DMS79 treated with DMSO at 0.1 percent for 48 hours (cell line): ENCODE data around the gene ZNF729.
"Not testable (repeated sequence)": the region's sequence is repeated elsewhere in the genome, so short reads cannot be mapped to it uniquely, and the experiment has no call there.

Source experiments
- DNase-seq: peaks from one replicate; lab custom pipeline; 2025; lab: John Stamatoyannopoulos, UW

ZNF729 gene

DNA sequence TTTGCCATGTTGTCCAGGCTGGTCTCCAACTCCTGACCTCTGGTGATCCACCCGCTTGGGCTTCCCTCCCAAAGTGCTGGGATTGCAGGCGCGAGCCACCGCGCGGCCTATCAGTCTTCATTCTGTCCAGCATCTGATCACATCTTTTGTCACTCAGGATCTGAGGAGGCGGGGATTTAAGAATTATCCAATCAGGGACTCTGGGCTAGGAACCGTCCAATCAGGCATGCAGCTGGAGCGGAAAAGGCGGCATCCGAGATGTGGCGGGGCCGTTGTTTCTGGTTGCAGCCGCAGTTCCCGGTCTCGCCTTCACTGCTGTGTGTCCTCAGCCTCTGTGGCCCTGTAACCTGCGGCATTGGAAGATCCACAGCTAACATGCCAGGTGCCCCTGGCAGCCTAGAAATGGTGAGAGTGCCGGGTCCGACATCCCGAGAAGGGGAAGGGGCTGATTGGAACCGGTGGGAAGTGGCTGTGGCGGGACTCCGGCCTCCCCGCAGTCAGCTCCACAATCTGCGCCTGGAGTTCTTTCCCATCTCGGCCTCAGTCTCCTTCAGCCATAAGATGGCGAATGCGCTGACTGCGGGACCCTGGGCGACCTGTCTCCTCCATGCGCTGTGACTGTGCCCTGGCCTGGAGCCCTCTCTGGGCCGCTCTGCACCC, at the start of gene ZNF729:
ZNF729 (plus strand) TSS at position 291 of the 660 bp plus-strand sequence; CDS start at position 376, 85 bp downstream.
- DNase-seq = no peak

- no peak for DNase-seq
Observed at GRCh38 chr19:22256856-22257255, 29.4 kb upstream of the ZNF729 start.

GRCh38 chr19:22257381-22257780, 28.9 kb upstream of the ZNF729 start:
- no peak for DNase-seq

DNA sequence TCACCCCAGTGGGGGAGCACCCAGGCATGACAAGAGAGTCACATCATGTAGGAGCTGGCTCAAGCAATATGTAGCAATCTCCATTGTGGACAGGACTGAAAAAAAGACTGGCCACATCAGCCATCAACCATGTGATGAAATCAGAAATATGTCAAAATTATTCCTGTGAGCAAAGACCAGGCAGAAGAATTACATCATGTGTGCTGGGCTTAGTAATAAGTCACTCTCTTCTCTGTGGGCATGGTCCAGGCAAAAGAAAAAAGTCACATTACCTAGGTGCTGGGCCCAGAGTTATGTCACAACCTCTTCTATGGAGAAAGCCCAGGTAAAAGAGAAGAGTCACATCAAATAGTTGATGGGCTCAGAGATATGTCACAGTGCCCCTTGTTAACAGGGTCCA, 28.3 kb upstream of the ZNF729 start:
- DNase-seq = no peak

DNA sequence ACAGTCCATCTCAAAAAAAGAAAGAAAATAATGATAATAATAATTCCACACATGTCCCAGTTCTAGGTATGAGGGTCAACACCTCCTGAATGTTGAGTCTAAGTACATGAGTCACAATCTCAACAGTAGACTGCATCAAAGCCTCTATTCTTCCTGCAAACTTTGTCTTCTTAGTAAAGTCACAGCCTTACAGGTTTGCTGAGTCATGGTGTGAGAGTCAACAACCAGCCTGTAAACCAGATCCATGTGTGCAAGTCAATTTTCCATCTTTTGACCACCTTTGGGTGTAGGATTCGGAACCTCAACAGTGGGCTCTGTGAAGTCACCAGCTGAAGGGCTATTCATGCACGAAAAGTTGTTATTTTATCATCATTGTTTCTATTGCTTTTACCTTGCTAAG, 25.7 kb upstream of the ZNF729 start:
- no peak for DNase-seq

- no peak for DNase-seq
Observed at GRCh38 chr19:22261596-22261995, 24.6 kb upstream of the ZNF729 start.

- DNase-seq = no peak
Observed at GRCh38 chr19:22263121-22263520, 23.1 kb upstream of the ZNF729 start.

DNA sequence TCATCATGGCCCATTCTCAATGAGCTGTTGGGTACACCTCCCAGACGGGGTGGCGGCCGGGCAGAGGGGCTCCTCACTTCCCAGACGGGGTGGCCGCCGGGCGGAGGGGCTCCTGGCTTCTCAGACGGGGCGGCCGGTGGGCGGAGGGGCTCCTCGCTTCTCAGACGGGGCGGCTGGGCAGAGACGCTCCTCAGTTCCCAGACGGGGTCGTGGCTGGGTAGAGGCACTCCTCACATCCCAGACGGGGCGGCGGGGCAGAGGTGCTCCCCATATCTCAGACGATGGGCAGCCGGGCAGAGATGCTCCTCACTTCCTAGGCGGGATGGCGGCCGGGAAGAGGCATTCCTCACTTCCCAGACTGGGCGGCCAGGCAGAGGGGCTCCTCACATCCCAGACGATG, 35.3 kb downstream of the ZNF729 start:
- not testable (repeated sequence) for DNase-seq

GRCh38 chr19:22326219-22326618, 40.0 kb downstream of the ZNF729 start:
- no peak for DNase-seq

DNA sequence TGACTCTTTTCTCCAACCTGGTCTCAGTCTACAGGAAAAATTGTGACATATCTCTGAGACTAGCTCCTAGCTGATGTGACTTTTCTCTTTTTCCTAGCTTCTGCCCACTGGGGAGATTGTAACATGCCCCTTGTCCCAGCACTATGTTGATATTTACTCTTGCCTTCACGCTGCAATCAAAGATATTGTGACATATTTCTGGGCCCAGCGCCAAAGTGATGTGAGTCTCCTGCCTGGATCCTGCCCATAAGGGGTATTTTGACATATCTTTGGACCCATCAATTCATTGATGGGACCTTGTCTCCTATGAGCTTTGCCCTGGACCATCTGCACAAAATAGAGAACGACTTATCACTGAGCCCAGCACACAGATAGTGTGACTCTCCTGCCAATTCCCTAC, 41.1 kb downstream of the ZNF729 start:
- no peak for DNase-seq

DNA sequence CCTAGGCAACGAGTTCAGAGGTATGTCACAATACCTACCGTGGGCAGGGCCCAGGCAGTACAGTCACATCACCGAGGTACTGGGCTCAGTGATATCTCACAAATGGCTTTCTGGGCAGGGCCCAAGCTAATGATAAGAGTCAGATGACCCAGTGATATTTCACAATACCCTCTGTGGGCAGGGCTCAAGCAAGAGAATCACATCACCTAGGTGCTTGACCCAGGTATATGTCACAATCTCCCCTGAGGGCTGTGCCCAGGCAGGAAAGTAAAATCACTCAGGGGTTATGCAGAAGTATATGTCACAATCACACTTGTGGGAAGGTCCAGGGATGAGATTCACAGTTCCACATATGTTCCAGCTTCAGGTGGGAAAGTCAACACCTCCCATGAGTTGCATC, 45.3 kb downstream of the ZNF729 start:
- no peak for DNase-seq

GRCh38 chr19:22332924-22333323, 46.7 kb downstream of the ZNF729 start:
- DNase-seq = no peak

GRCh38 chr19:22335716-22336115, 49.5 kb downstream of the ZNF729 start:
- no peak for DNase-seq

DNA sequence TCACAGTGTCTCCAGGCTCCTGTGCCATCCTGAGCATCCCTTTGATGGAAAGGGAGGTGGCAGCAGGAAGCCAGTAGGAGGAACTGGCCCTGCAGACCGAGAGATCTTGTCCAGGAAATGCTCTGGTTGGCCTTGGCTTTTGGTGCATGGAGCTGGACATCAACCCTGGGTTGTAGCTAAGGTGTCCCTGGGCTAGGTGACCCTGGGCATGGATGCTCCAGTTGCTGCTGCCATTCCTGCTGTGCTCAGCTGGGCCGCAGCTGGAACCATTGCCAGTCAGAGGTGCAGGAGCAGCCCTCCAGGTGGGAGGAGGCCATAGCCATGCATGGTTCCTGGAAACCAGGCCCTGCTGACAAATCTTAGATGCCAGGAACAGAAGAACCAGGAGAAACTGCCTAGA, 68.4 kb downstream of the ZNF729 start:
- no peak for DNase-seq
